SK-N-SH (cell line): ENCODE results near the gene CIDEC.

Source experiments
- EP300 ChIP-seq, 2 experiments: IDR thresholded peaks; 2 replicates each; pipeline versions ENCODE4 v1.4.0 to v1.6.1; 2012; ENCODE audit warnings: borderline replicate concordance in 1 of 2, low read depth in 1 of 2, low read length in 1 of 2
- EZH2phosphoT487 ChIP-seq: fragments of 200-600 bp; sonication (generic); IDR thresholded peaks from 2 replicates; pipeline ENCODE4 v1.6.1; 2017; ENCODE audit warnings: low read depth, mixed run types, mild to moderate bottlenecking, antibody characterized with exemption, moderate library complexity, borderline replicate concordance
- GABPA ChIP-seq: IDR thresholded peaks from 2 replicates; pipeline ENCODE4 v1.4.0; 2012; ENCODE audit warnings: low read depth, mild to moderate bottlenecking
- MXI1 ChIP-seq: IDR thresholded peaks from 2 replicates; pipeline ENCODE4 v1.6.1; 2012; ENCODE audit warnings: mild to moderate bottlenecking, low read depth, low read length, improper control_type of control experiment
- NFIC ChIP-seq: IDR thresholded peaks from 2 replicates; pipeline ENCODE4 v1.4.0; 2012; ENCODE audit warnings: borderline replicate concordance
- NRF1 ChIP-seq: IDR thresholded peaks from 2 replicates; pipeline ENCODE4 v1.6.1; 2012; ENCODE audit warnings: low read depth, mild to moderate bottlenecking, low read length
- POLR2AphosphoS5 ChIP-seq: IDR thresholded peaks from 2 replicates; pipeline ENCODE4 v1.6.1; 2012; ENCODE audit warnings: low read depth, low read length
- RAD21 ChIP-seq: IDR thresholded peaks from 2 replicates; pipeline ENCODE4 v1.6.1; 2012; ENCODE audit warnings: mild to moderate bottlenecking, low read length
- SMC3 ChIP-seq: IDR thresholded peaks from 2 replicates; pipeline ENCODE4 v1.6.1; 2012; ENCODE audit warnings: low read depth, low read length, improper control_type of control experiment
- TCF12 ChIP-seq: IDR thresholded peaks from 2 replicates; pipeline ENCODE4 v1.4.0; 2012
- YY1 ChIP-seq: IDR thresholded peaks from 2 replicates; pipeline ENCODE4 v1.4.0; 2012; ENCODE audit warnings: low read depth, mild to moderate bottlenecking
- TF ChIP-seq, protein P1 (sequence below): fragments of 200-600 bp; sonication (generic); IDR thresholded peaks from 2 replicates; pipeline ENCODE4 v1.6.1; 2017; ENCODE audit warnings: antibody characterized with exemption, mild to moderate bottlenecking, moderate library complexity
- TF ChIP-seq, protein P2 (sequence below): fragments of 150-350 bp; IDR thresholded peaks from 2 replicates; pipeline ENCODE4 v1.6.1; 2017; ENCODE audit warnings: antibody characterized with exemption, low read length, low read depth, borderline replicate concordance
- TF ChIP-seq, protein P3 (sequence below): IDR thresholded peaks from 2 replicates; pipeline ENCODE4; 2012

DNA sequence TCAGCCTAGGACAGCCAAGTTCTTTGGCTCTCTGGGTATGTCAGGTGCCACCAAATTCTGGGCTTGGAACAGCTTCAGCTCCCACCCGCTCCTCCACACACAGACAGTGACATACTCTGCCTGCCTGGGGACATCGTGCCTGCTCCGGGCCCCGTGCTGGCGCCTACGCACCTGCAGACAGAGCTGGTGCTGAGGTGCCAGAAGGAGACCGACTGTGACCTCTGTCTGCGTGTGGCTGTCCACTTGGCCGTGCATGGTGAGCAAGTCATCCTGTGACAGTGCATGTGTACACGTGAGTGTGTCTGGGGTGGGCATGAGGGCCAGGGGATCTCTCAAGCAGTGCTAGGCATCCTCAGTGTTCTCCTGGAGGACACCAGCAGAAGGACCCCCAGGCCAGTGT, 37.8 kb upstream of the CIDEC start:
- TF ChIP-seq RAD21, result no peak
- no peak for TF ChIP-seq EP300 (IDR thresholded peaks at IDR 0.05; ENCODE audit: borderline replicate concordance in 1 of 2, low read depth in 1 of 2, low read length in 1 of 2)
- TF ChIP-seq SMC3, result no peak
- TF ChIP-seq, protein P1, sequence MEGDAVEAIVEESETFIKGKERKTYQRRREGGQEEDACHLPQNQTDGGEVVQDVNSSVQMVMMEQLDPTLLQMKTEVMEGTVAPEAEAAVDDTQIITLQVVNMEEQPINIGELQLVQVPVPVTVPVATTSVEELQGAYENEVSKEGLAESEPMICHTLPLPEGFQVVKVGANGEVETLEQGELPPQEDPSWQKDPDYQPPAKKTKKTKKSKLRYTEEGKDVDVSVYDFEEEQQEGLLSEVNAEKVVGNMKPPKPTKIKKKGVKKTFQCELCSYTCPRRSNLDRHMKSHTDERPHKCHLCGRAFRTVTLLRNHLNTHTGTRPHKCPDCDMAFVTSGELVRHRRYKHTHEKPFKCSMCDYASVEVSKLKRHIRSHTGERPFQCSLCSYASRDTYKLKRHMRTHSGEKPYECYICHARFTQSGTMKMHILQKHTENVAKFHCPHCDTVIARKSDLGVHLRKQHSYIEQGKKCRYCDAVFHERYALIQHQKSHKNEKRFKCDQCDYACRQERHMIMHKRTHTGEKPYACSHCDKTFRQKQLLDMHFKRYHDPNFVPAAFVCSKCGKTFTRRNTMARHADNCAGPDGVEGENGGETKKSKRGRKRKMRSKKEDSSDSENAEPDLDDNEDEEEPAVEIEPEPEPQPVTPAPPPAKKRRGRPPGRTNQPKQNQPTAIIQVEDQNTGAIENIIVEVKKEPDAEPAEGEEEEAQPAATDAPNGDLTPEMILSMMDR, result no peak
- no peak for TF ChIP-seq MXI1
- TF ChIP-seq, protein P2, sequence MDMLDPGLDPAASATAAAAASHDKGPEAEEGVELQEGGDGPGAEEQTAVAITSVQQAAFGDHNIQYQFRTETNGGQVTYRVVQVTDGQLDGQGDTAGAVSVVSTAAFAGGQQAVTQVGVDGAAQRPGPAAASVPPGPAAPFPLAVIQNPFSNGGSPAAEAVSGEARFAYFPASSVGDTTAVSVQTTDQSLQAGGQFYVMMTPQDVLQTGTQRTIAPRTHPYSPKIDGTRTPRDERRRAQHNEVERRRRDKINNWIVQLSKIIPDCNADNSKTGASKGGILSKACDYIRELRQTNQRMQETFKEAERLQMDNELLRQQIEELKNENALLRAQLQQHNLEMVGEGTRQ, result no peak
- TF ChIP-seq, protein P3, sequence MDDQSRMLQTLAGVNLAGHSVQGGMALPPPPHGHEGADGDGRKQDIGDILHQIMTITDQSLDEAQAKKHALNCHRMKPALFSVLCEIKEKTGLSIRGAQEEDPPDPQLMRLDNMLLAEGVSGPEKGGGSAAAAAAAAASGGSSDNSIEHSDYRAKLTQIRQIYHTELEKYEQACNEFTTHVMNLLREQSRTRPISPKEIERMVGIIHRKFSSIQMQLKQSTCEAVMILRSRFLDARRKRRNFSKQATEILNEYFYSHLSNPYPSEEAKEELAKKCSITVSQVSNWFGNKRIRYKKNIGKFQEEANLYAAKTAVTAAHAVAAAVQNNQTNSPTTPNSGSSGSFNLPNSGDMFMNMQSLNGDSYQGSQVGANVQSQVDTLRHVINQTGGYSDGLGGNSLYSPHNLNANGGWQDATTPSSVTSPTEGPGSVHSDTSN, result no peak
- no peak for TF ChIP-seq NFIC
- TF ChIP-seq GABPA, result no peak
- TF ChIP-seq POLR2AphosphoS5, result no peak
- no peak for TF ChIP-seq YY1
- TF ChIP-seq TCF12, result no peak
- TF ChIP-seq NRF1, result no peak
- no peak for TF ChIP-seq EZH2phosphoT487
